Measurements from ENCODE around the gene ZMYM4. TPM values are rescaled to one million over a fixed set of nuclear protein-coding genes. Genes with fewer than 3 reads are reported as not detected.

ZMYM4 gene
- total RNA-seq, 2 donors from 2014 or later, result 131 to 153 TPM

DNA sequence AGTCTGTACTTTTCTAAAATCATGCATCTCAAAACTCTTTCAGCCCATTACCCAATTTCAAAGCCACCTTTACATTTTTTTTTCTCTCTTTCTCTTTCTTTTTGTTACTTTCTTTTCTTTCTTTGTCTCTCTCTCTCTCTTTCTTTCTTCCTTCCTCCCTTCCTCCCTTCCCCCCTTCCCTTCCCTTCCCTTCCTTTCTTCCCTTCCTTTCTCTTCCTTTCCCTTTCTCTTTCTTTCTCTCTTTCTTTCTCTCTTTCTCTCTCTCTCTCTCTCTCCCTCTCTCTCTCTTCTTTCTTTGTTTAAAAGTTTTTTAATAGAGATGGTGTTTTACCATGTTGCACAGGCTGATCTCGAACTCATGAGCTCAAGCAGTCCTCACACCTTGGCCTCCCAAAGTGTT is 11.5 kb downstream of the ZMYM4 start:
- Histone ChIP-seq H3K4me3 (ENCODE audit: low read length) (no peak overlapping the region), H3K36me3 (ENCODE audit: control insufficient read depth, insufficient read depth, low read length) (peaks cover 62% of the 10 kb centered on the region), H3K4me1 (ENCODE audit: control insufficient read depth, insufficient read depth, low read length) (no peaks in the 10 kb centered on the region), H3K27ac (ENCODE audit: low read depth, low read length) (no peak overlapping the region), H3K9me3 (ENCODE audit: control insufficient read depth, low read length) (peaks cover 45% of the 10 kb centered on the region), H3K27me3 (ENCODE audit: control insufficient read depth, insufficient read depth, low read length, poor library complexity, severe bottlenecking) (no peaks in the 10 kb centered on the region), H3K9ac (ENCODE audit: extremely low read depth, low read length, poor library complexity, severe bottlenecking) (no peak overlapping the region)
- H3K27ac Mint-ChIP-seq, result no peak overlapping the region
- no peak for DNase-seq
- 90 to 100% methylated on average over 1 of the region's 1 CpG for WGBS, 2 experiments (ENCODE audit: insufficient coverage in 1 of 2, insufficient read length in 1 of 2)
- H3K4me1 Mint-ChIP-seq, result peaks cover 13% of the 10 kb centered on the region
- TF ChIP-seq CTCF (conservative IDR thresholded peaks at IDR 0.05), result no peak
- H3K27me3 Mint-ChIP-seq (ENCODE audit: insufficient read depth), result no peaks in the 10 kb centered on the region
- H3K36me3 Mint-ChIP-seq (ENCODE audit: low read depth), result peaks cover 65% of the 10 kb centered on the region
- H3K4me3 Mint-ChIP-seq, result no peak overlapping the region
- H3K9me3 Mint-ChIP-seq, result peaks cover 29% of the 10 kb centered on the region

- Histone ChIP-seq H3K27me3 (ENCODE audit: control insufficient read depth, insufficient read depth, low read length, poor library complexity, severe bottlenecking) (no peaks in the 10 kb centered on the region), H3K4me1 (ENCODE audit: control insufficient read depth, insufficient read depth, low read length) (no peaks in the 10 kb centered on the region), H3K9ac (ENCODE audit: extremely low read depth, low read length, poor library complexity, severe bottlenecking) (no peak overlapping the region), H3K4me3 (ENCODE audit: low read length) (no peak overlapping the region), H3K36me3 (ENCODE audit: control insufficient read depth, insufficient read depth, low read length) (peaks cover 77% of the 10 kb centered on the region), H3K27ac (ENCODE audit: low read depth, low read length) (no peak overlapping the region), H3K9me3 (ENCODE audit: control insufficient read depth, low read length) (peaks cover 45% of the 10 kb centered on the region)
- no peak overlapping the region for H3K4me3 Mint-ChIP-seq
- TF ChIP-seq CTCF (conservative IDR thresholded peaks at IDR 0.05), result no peak
- H3K36me3 Mint-ChIP-seq (ENCODE audit: low read depth), result peaks cover 78% of the 10 kb centered on the region
- H3K4me1 Mint-ChIP-seq, result peaks cover 10% of the 10 kb centered on the region
- H3K27me3 Mint-ChIP-seq (ENCODE audit: insufficient read depth), result no peaks in the 10 kb centered on the region
- no peak for DNase-seq
- peaks cover 29% of the 10 kb centered on the region for H3K9me3 Mint-ChIP-seq
- H3K27ac Mint-ChIP-seq, result no peak overlapping the region
- 100% methylated on average over 1 of the region's 3 CpGs; no CpG with 5 or more reads in 1 of the 2 experiments for WGBS, 2 experiments (ENCODE audit: insufficient coverage in 1 of 2, insufficient read length in 1 of 2)
These were observed 13.1 kb downstream of the ZMYM4 start for GRCh38 chr1:35281565-35281964.

- H3K4me3 ChIP-seq (ENCODE audit: low read length), result no peak overlapping the region
- no peaks in the 10 kb centered on the region for H3K27me3 ChIP-seq (ENCODE audit: control insufficient read depth, insufficient read depth, low read length, poor library complexity, severe bottlenecking)
- TF ChIP-seq CTCF (conservative IDR thresholded peaks at IDR 0.05), result no peak
- no peak overlapping the region for H3K27ac ChIP-seq (ENCODE audit: low read depth, low read length)
- H3K9me3 Mint-ChIP-seq, result peaks cover 29% of the 10 kb centered on the region
- peaks cover 45% of the 10 kb centered on the region for H3K9me3 ChIP-seq (ENCODE audit: control insufficient read depth, low read length)
- H3K36me3 ChIP-seq (ENCODE audit: control insufficient read depth, insufficient read depth, low read length), result peaks cover 77% of the 10 kb centered on the region
- no peak overlapping the region for H3K4me3 Mint-ChIP-seq
- peaks cover 4% of the 10 kb centered on the region for H3K4me1 Mint-ChIP-seq
- H3K9ac ChIP-seq (ENCODE audit: extremely low read depth, low read length, poor library complexity, severe bottlenecking), result no peak overlapping the region
- no peaks in the 10 kb centered on the region for H3K4me1 ChIP-seq (ENCODE audit: control insufficient read depth, insufficient read depth, low read length)
- DNase-seq, result no peak
- H3K27me3 Mint-ChIP-seq (ENCODE audit: insufficient read depth), result no peaks in the 10 kb centered on the region
- H3K36me3 Mint-ChIP-seq (ENCODE audit: low read depth), result peaks cover 76% of the 10 kb centered on the region
- no peak overlapping the region for H3K27ac Mint-ChIP-seq
These were observed 13.7 kb downstream of the ZMYM4 start for GRCh38 chr1:35282172-35282571.
